GM23248 (cell line): ENCODE data around the gene CHMP5. TPM values are rescaled to one million over a fixed set of nuclear protein-coding genes. Genes with fewer than 3 reads are reported as not detected.

ENCODE experiments used
- DNase-seq: peaks from one replicate; pipeline ENCODE4 v3.0.0-alpha.2; 2015
- H2AFZ ChIP-seq: fragments of 200-600 bp; sonication (generic); 2 replicates; pipeline ENCODE4 v1.6.1; 2016; ENCODE audit warnings: antibody characterized with exemption
- H3F3A ChIP-seq: fragments of 200-600 bp; sonication (generic); 2 replicates; pipeline ENCODE4 v1.6.1; 2016; ENCODE audit warnings: mild to moderate bottlenecking, antibody characterized with exemption, mixed run types; ENCODE audit not compliant: insufficient read depth
- H3K27ac ChIP-seq: fragments of 200-600 bp; sonication (generic); 2 replicates; pipeline ENCODE4 v1.5.1; 2016; ENCODE audit warnings: mild to moderate bottlenecking
- H3K27me3 ChIP-seq: fragments of 200-600 bp; sonication (generic); replicated peaks from 2 replicates; pipeline ENCODE4 v1.6.1; 2016; ENCODE audit warnings: mild to moderate bottlenecking; ENCODE audit not compliant: insufficient read depth
- H3K36me3 ChIP-seq: fragments of 200-600 bp; sonication (generic); 2 replicates; pipeline ENCODE4 v1.6.1; 2016; ENCODE audit warnings: low read depth, mild to moderate bottlenecking
- H3K4me1 ChIP-seq: fragments of 200-600 bp; sonication (generic); 2 replicates; pipeline ENCODE4 v1.6.1; 2016; ENCODE audit warnings: mild to moderate bottlenecking; ENCODE audit not compliant: insufficient read depth
- H3K4me2 ChIP-seq: fragments of 200-600 bp; sonication (generic); one replicate; pipeline ENCODE4 v1.6.1; 2016; ENCODE audit warnings: mild to moderate bottlenecking; ENCODE audit not compliant: unreplicated experiment
- H3K4me3 ChIP-seq: fragments of 200-600 bp; sonication (generic); 2 replicates; pipeline ENCODE4 v1.5.1; 2016; ENCODE audit warnings: mild to moderate bottlenecking
- H3K79me2 ChIP-seq: fragments of 200-600 bp; sonication (generic); 2 replicates; pipeline ENCODE4 v1.6.1; 2016; ENCODE audit warnings: mild to moderate bottlenecking; ENCODE audit not compliant: insufficient read depth
- H3K9ac ChIP-seq: fragments of 200-600 bp; sonication (generic); 2 replicates; pipeline ENCODE4 v1.6.1; 2016; ENCODE audit warnings: mild to moderate bottlenecking
- H3K9me2 ChIP-seq: fragments of 200-600 bp; sonication (generic); 2 replicates; pipeline ENCODE4 v1.6.1; 2016; ENCODE audit warnings: mixed run types, mild to moderate bottlenecking, moderate library complexity; ENCODE audit not compliant: insufficient read depth
- H3K9me3 ChIP-seq: fragments of 200-600 bp; sonication (generic); one replicate; pipeline ENCODE4 v1.6.1; 2017; ENCODE audit warnings: low read depth
- H4K20me1 ChIP-seq: fragments of 200-600 bp; sonication (generic); 2 replicates; pipeline ENCODE4 v1.6.0; 2016; ENCODE audit not compliant: insufficient read depth
- EZH2 ChIP-seq: fragments of 200-600 bp; sonication (generic); IDR thresholded peaks from 2 replicates; pipeline ENCODE4 v1.6.1; 2018; ENCODE audit warnings: antibody characterized with exemption, mild to moderate bottlenecking; ENCODE audit not compliant: insufficient read depth, poor library complexity, severe bottlenecking
- EZH2phosphoT487 ChIP-seq: fragments of 200-600 bp; sonication (generic); IDR thresholded peaks from 2 replicates; pipeline ENCODE4 v1.6.1; 2018; ENCODE audit warnings: antibody characterized with exemption, moderate library complexity, mild to moderate bottlenecking, low read depth; ENCODE audit not compliant: insufficient read depth
- WGBS, 2 experiments: methylation state at CpG; one replicate each; pipeline ENCODE4 v1.1.6; 2015 to 2017; ENCODE audit warnings: low lambda C conversion rate in 2 of 2, low coverage in 1 of 2; ENCODE audit errors: missing lambda C conversion rate in 2 of 2; 5-methylcytosine and 5-hydroxymethylcytosine counted together
- in situ Hi-C: fragments of 300-500 bp; cut with MboI; formaldehyde crosslinking; loops from 2 replicates; pipeline ENCODE4 v1.15.0; 2020
- polyA plus RNA-seq: library from polyadenylated mRNA; unstranded; fragments of >200 nt; fragmentation: Nextera tagmentation; extraction: Ambion mirVana; gene quantifications from 2 replicates; pipeline ENCODE4 v1.2.1, GENCODE V29; 2016
- total RNA-seq: library from RNA; depleted of rRNA; stranded (reverse); fragments of >200 nt; shearing (Covaris generic); gene quantifications from 2 replicates; pipeline ENCODE4 v1.2.3, GENCODE V29; 2014

The CHMP5 gene
- total and polyA plus RNA-seq, 2 experiments from 2014 or later, result 90.6 to 130 TPM

GRCh38 chr9:33264003-33264472 lies 811 bp upstream of the CHMP5 start:
- DNase-seq, result peak; percentile 51
- 1 to 2% methylated on average over 33 to 37 of the region's 37 CpGs for WGBS, 2 experiments
- peak overlapping the region; percentile 97 for H3K4me3 ChIP-seq
- no peaks in the 10 kb centered on the region for H3K27me3 ChIP-seq
- H3K9ac ChIP-seq, result peak overlapping the region; percentile 90
- H3K9me2 ChIP-seq, result no peaks in the 10 kb centered on the region
- H3F3A ChIP-seq, result no peaks in the 10 kb centered on the region
- TF ChIP-seq EZH2, result no peak
- TF ChIP-seq EZH2phosphoT487, result no peak
- peaks cover 38% of the 10 kb centered on the region for H3K36me3 ChIP-seq
- H3K4me1 ChIP-seq, result peaks cover 17% of the 10 kb centered on the region
- H3K4me2 ChIP-seq, result peak overlapping the region; percentile 98
- no peaks in the 10 kb centered on the region for H3K9me3 ChIP-seq
- H4K20me1 ChIP-seq, result no peaks in the 10 kb centered on the region
- H3K79me2 ChIP-seq, result peaks cover 82% of the 10 kb centered on the region
- H3K27ac ChIP-seq, result peak overlapping the region; percentile 51
- peak overlapping the region; percentile 95 for H2AFZ ChIP-seq
- in situ Hi-C loops, result no loop called here

GRCh38 chr9:33265211-33265865 lies 489 bp downstream of the CHMP5 start:
- peak overlapping the region; percentile 99 for H3K4me2 ChIP-seq
- H3K27me3 ChIP-seq, result no peaks in the 10 kb centered on the region
- 0 out of 2 replicates have a peak, but pooled peaks cover 4% of the 10 kb centered on the region for H3F3A ChIP-seq
- H3K9me2 ChIP-seq, result no peaks in the 10 kb centered on the region
- peak; percentile 51 for DNase-seq
- peak overlapping the region; percentile 88 for H3K4me3 ChIP-seq
- peak overlapping the region; percentile 93 for H3K9ac ChIP-seq
- H3K79me2 ChIP-seq, result peaks cover 91% of the 10 kb centered on the region
- TF ChIP-seq EZH2phosphoT487 (no peak), EZH2 (no peak)
- in situ Hi-C loops, result no loop called here
- WGBS, 2 experiments, result 11 to 14% methylated on average over 13 of the region's 13 CpGs
- no peaks in the 10 kb centered on the region for H4K20me1 ChIP-seq
- peaks cover 43% of the 10 kb centered on the region for H3K36me3 ChIP-seq
- peaks cover 17% of the 10 kb centered on the region for H3K4me1 ChIP-seq
- no peaks in the 10 kb centered on the region for H3K9me3 ChIP-seq
- H2AFZ ChIP-seq, result peak overlapping the region; percentile 60
- H3K27ac ChIP-seq, result peak overlapping the region; percentile 50

DNA sequence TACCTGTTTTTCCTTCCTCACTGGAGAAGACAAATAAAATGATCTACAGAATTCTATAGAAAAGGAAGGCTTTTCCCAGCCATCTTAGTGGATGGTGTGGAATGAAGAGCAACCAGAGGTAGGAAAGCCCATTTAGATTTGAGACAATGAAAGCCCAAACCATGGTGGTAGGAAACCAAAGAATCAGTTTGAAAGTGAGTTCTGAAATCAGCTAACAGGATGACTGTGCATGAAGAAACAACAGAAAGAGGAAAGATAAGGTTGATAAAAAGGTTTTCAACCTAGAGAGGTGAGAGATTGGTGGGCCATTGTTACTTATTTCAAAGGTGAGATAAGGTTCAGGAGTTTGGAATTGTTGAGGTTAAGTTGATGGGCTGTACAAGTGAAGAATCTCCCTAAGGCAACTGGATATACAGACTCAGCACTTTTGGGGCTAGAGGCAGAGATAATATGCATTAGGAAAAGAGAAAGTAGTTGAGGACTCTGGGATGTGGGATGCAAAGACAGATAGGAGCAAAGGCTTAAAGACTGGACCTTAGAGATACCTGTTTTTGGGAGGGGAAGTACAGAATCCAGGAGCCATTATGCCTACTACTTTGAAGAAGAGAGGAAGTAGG lies 2.4 kb downstream of the CHMP5 start:
- Histone ChIP-seq H2AFZ (no peak overlapping the region), H3F3A (0 out of 2 replicates have a peak, but pooled peaks cover 5% of the 10 kb centered on the region), H3K4me2 (no peak overlapping the region), H3K27ac (no peak overlapping the region), H3K4me1 (peaks cover 17% of the 10 kb centered on the region), H3K27me3 (no peaks in the 10 kb centered on the region), H3K9me3 (no peaks in the 10 kb centered on the region), H3K9ac (peak overlapping the region; percentile 7; the same call in 1 of the 2 replicates), H3K36me3 (peaks cover 47% of the 10 kb centered on the region), H4K20me1 (no peaks in the 10 kb centered on the region), H3K9me2 (no peaks in the 10 kb centered on the region), H3K79me2 (peaks cover 77% of the 10 kb centered on the region), H3K4me3 (no peak overlapping the region)
- no peak for DNase-seq
- in situ Hi-C loops, result no loop called here
- no peak for TF ChIP-seq EZH2
- no peak for TF ChIP-seq EZH2phosphoT487

GRCh38 chr9:33270146-33270545 lies 5.3 kb downstream of the CHMP5 start:
- Histone ChIP-seq H3K4me3 (no peak overlapping the region), H3K9me2 (no peaks in the 10 kb centered on the region), H3F3A (0 out of 2 replicates have a peak, but pooled peaks cover 8% of the 10 kb centered on the region), H3K36me3 (peaks cover 67% of the 10 kb centered on the region), H3K27me3 (no peaks in the 10 kb centered on the region), H3K4me1 (peaks cover 8% of the 10 kb centered on the region), H2AFZ (no peak overlapping the region), H3K4me2 (no peak overlapping the region), H3K9me3 (no peaks in the 10 kb centered on the region), H3K9ac (no peak overlapping the region), H4K20me1 (no peaks in the 10 kb centered on the region), H3K79me2 (peaks cover 74% of the 10 kb centered on the region), H3K27ac (no peak overlapping the region)
- TF ChIP-seq EZH2phosphoT487 (no peak), EZH2 (no peak)
- DNase-seq, result no peak
- 96 to 99% methylated on average over 3 of the region's 3 CpGs for WGBS, 2 experiments
- in situ Hi-C loops, result no loop called here
